Measurements from ENCODE around the gene MATN1. TPM values are rescaled to one million over a fixed set of nuclear protein-coding genes. Genes with fewer than 3 reads are reported as not detected.
A peak's percentile ranks its signal among the peaks of the same experiment; 100 is the strongest.

Gene MATN1
- total RNA-seq, 1 donor from 2014 or later: 0.22 TPM

DNA sequence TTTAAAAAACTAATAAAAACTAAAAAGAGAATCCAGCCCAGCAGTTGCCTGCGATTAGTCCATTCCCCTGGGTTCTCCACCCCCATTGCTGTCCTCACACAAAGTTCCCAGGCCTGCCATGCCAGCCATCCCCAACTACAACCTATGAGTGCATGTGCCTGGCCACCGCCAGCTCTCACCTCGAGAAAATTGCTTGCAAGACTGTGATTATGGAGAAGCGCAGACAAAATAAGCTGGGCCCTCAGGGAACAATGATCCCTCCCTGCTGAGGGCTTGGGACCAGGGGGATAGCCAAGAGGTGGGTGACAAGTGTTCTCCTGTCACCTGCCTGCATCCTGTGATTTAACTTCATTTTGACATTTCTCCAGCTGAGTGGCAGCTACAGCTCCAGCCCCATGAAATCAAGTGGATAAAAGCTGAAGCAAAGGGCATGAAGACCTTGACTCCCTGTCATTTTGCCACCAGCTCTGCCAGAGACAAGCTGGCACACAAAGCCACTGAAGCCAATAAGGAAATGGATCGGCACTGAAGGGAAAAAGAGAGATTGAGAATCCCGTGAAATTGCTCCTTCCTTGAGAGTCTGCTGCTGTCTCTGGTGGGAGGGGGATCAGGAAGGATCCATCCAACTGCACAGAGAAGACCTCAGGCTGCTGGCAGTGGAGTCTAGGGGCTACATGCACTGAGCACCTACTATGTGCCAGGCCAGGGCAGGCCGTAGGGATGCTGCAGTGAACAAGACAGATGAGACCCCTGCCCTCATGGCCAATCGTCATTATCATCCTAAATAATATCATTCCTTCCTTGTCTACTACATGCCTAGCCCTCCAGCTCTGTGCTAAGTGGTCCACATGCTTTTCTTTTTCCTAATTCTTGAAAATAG, 40.7 kb downstream of the MATN1 start:
- Mint-ChIP-seq H3K4me1 (ENCODE audit: low read depth, unreplicated experiment) (peaks cover 1% of the 10 kb centered on the region), H3K27me3 (ENCODE audit: unreplicated experiment) (peaks cover 12% of the 10 kb centered on the region)

DNA sequence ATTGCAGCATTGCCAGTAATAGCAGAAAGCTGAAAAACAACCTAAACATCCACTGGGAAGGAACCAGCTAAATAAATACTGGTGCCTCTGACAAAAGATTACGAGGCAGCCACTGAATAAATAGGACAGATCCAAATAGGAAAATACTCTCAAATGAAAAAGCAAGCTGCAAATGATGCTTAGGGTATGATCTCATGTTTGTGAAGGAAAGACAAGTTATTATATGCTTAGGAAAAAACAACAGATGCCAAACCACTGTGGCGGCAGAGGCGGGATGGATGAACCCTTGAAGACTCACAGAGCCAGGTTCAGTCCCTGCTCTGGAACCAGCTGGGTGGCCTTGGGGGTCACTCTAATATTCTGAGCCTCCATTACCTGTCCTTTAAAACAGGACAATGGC, 41.6 kb downstream of the MATN1 start:
- H3K36me3 Mint-ChIP-seq (ENCODE audit: unreplicated experiment): peaks cover 10% of the 10 kb centered on the region
- peaks cover 9% of the 10 kb centered on the region for H3K27me3 Mint-ChIP-seq (ENCODE audit: unreplicated experiment)
- no peak for DNase-seq
- H3K27ac Mint-ChIP-seq (ENCODE audit: unreplicated experiment): no peak overlapping the region
- TF ChIP-seq, protein P1, sequence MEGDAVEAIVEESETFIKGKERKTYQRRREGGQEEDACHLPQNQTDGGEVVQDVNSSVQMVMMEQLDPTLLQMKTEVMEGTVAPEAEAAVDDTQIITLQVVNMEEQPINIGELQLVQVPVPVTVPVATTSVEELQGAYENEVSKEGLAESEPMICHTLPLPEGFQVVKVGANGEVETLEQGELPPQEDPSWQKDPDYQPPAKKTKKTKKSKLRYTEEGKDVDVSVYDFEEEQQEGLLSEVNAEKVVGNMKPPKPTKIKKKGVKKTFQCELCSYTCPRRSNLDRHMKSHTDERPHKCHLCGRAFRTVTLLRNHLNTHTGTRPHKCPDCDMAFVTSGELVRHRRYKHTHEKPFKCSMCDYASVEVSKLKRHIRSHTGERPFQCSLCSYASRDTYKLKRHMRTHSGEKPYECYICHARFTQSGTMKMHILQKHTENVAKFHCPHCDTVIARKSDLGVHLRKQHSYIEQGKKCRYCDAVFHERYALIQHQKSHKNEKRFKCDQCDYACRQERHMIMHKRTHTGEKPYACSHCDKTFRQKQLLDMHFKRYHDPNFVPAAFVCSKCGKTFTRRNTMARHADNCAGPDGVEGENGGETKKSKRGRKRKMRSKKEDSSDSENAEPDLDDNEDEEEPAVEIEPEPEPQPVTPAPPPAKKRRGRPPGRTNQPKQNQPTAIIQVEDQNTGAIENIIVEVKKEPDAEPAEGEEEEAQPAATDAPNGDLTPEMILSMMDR (IDR thresholded peaks at IDR 0.05; ENCODE audit: partially characterized antibody, unreplicated experiment): no peak
- H3K4me3 Mint-ChIP-seq (ENCODE audit: unreplicated experiment): peak overlapping the region; percentile 37
- peaks cover 4% of the 10 kb centered on the region for H3K9me3 Mint-ChIP-seq (ENCODE audit: unreplicated experiment)
- peaks cover 1% of the 10 kb centered on the region for H3K4me1 Mint-ChIP-seq (ENCODE audit: low read depth, unreplicated experiment)

More for the DNA sequence above, 40.7 kb downstream of the MATN1 start:
- Mint-ChIP-seq H3K27ac (ENCODE audit: unreplicated experiment) (no peak overlapping the region), H3K4me3 (ENCODE audit: unreplicated experiment) (no peak overlapping the region), H3K36me3 (ENCODE audit: unreplicated experiment) (peaks cover 10% of the 10 kb centered on the region), H3K9me3 (ENCODE audit: unreplicated experiment) (peaks cover 4% of the 10 kb centered on the region)
- TF ChIP-seq, protein P1 (IDR thresholded peaks at IDR 0.05; ENCODE audit: partially characterized antibody, unreplicated experiment): no peak
- DNase-seq: no peak

DNA sequence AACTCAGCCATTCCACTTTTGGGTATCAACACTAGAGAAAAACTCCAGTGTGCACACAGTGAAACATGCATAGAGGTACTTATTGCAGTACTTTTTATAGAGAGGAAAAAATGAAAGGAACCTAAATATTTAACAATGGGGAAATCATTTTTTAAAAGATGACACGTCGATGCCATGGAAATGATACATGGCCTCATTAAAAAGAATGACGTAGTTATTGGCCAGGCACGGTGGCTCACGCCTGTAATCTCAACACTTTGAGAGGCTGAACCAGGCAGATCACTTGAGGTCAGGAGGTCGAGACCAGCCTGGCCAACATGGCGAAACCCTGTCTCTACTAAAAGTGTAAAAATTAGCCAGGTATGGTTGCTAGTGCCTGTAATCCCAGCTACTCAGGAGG, 42.5 kb downstream of the MATN1 start:
- TF ChIP-seq, protein P1 (IDR thresholded peaks at IDR 0.05; ENCODE audit: partially characterized antibody, unreplicated experiment): no peak
- H3K27ac Mint-ChIP-seq (ENCODE audit: unreplicated experiment): no peak overlapping the region
- H3K4me3 Mint-ChIP-seq (ENCODE audit: unreplicated experiment): no peak overlapping the region
- peaks cover 11% of the 10 kb centered on the region for H3K36me3 Mint-ChIP-seq (ENCODE audit: unreplicated experiment)
- DNase-seq: no peak
- peaks cover 1% of the 10 kb centered on the region for H3K4me1 Mint-ChIP-seq (ENCODE audit: low read depth, unreplicated experiment)
- H3K9me3 Mint-ChIP-seq (ENCODE audit: unreplicated experiment): peaks cover 4% of the 10 kb centered on the region
- peaks cover 9% of the 10 kb centered on the region for H3K27me3 Mint-ChIP-seq (ENCODE audit: unreplicated experiment)

DNA sequence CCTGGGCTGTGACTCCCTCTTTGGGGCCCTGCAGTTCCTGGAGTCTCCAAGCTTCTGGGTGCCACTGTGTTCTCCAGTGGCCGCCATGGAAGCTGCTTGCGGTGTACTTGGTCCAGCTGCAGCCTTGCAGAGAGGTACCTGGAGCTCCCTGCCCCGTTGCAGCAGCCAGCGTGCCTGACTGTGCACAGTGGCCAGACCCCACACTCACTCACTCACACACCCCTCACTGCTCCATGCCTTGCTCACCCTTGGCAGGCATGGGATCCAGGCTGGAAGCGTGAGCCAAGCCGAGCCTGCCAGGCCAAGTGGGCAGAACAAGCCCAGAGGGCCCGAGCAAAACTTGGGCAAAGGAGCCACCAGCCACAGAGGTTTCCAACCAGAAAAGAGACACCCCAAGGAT, 43.0 kb downstream of the MATN1 start:
- TF ChIP-seq, protein P1 (IDR thresholded peaks at IDR 0.05; ENCODE audit: partially characterized antibody, unreplicated experiment): no peak
- Mint-ChIP-seq H3K4me1 (ENCODE audit: low read depth, unreplicated experiment) (peaks cover 1% of the 10 kb centered on the region), H3K9me3 (ENCODE audit: unreplicated experiment) (peaks cover 4% of the 10 kb centered on the region), H3K4me3 (ENCODE audit: unreplicated experiment) (no peak overlapping the region), H3K36me3 (ENCODE audit: unreplicated experiment) (peaks cover 15% of the 10 kb centered on the region), H3K27me3 (ENCODE audit: unreplicated experiment) (peaks cover 9% of the 10 kb centered on the region), H3K27ac (ENCODE audit: unreplicated experiment) (no peak overlapping the region)
- DNase-seq: no peak

DNA sequence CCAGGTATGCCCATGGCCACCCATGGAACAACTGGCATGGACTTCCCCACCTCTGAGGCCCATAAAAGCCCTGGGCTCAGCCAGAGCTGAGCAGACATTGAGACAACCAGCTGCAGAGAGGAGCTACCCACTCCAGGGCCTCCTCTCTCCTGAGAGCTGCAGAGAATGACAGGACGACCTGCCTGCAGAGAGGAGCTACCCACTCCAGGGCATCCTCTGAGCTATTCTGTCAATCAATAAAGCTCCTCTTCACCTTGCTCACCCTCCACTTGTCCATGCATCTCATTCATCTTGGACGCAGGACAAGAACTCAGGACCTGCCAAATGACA, 43.4 kb downstream of the MATN1 start:
- no peak overlapping the region for H3K4me3 Mint-ChIP-seq (ENCODE audit: unreplicated experiment)
- peaks cover 8% of the 10 kb centered on the region for H3K27me3 Mint-ChIP-seq (ENCODE audit: unreplicated experiment)
- TF ChIP-seq, protein P1 (IDR thresholded peaks at IDR 0.05; ENCODE audit: partially characterized antibody, unreplicated experiment): no peak
- H3K36me3 Mint-ChIP-seq (ENCODE audit: unreplicated experiment): peaks cover 17% of the 10 kb centered on the region
- DNase-seq: no peak
- H3K4me1 Mint-ChIP-seq (ENCODE audit: low read depth, unreplicated experiment): peaks cover under 1% of the 10 kb centered on the region
- H3K27ac Mint-ChIP-seq (ENCODE audit: unreplicated experiment): no peak overlapping the region
- H3K9me3 Mint-ChIP-seq (ENCODE audit: unreplicated experiment): peaks cover 4% of the 10 kb centered on the region

Measured in glutamatergic neuron (in vitro differentiated cells).